ENCODE results near the gene TNFRSF14.

GRCh38 chr1:2516124-2516523 is 40.0 kb upstream of the TNFRSF14 start:
- TF ChIP-seq POLR2AphosphoS5 (IDR thresholded peaks at IDR 0.05; ENCODE audit: low read depth) (no peak), GABPA (IDR thresholded peaks at IDR 0.05; ENCODE audit: low read depth) (no peak), REST (IDR thresholded peaks at IDR 0.05; ENCODE audit: insufficient replicate concordance, low read depth) (no peak)
- TF ChIP-seq, protein P1, sequence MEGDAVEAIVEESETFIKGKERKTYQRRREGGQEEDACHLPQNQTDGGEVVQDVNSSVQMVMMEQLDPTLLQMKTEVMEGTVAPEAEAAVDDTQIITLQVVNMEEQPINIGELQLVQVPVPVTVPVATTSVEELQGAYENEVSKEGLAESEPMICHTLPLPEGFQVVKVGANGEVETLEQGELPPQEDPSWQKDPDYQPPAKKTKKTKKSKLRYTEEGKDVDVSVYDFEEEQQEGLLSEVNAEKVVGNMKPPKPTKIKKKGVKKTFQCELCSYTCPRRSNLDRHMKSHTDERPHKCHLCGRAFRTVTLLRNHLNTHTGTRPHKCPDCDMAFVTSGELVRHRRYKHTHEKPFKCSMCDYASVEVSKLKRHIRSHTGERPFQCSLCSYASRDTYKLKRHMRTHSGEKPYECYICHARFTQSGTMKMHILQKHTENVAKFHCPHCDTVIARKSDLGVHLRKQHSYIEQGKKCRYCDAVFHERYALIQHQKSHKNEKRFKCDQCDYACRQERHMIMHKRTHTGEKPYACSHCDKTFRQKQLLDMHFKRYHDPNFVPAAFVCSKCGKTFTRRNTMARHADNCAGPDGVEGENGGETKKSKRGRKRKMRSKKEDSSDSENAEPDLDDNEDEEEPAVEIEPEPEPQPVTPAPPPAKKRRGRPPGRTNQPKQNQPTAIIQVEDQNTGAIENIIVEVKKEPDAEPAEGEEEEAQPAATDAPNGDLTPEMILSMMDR (IDR thresholded peaks at IDR 0.05; ENCODE audit: insufficient read depth, low read length), result no peak

Measured in HL-60 (cell line).